ENCODE data around the gene CNEP1R1. TPM values are rescaled to one million over a fixed set of nuclear protein-coding genes. Genes with fewer than 3 reads are reported as not detected.

CNEP1R1 gene
- polyA plus RNA-seq, 1 donor from 2014 or later = 44.2 TPM

DNA sequence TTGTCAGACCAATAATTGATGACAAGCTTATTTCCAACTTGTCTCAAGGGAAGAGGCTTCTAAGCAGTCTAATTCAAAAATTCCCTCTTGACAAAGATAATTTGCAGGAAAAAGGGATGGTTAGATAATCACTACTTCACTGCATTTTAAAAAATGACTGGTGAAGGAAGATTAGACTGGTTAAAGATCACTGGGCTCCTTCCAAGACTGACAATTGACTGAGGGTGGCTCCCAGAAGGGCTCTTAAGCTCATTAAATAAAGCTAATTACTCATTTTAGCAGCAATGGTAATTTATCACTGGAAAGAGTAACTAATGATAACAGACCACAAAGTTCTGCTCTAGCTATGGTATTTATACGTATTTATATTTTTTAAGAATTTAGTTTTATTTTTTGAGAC is 36.3 kb downstream of the CNEP1R1 start:
- Histone ChIP-seq H3K27me3 (ENCODE audit: insufficient read depth, low read depth, low read length) (no peaks in the 10 kb centered on the region), H3K9me3 (ENCODE audit: low read length) (no peaks in the 10 kb centered on the region), H3K27ac (ENCODE audit: low read length) (no peak overlapping the region), H4K20me1 (ENCODE audit: insufficient read depth) (no peaks in the 10 kb centered on the region), H3F3A (ENCODE audit: insufficient read depth, low read length, poor library complexity, severe bottlenecking) (no peaks in the 10 kb centered on the region), H2AFZ (ENCODE audit: low read depth, low read length) (no peak overlapping the region), H3K4me3 (ENCODE audit: low read length) (no peak overlapping the region), H3K79me2 (replicated peaks; ENCODE audit: insufficient read depth, low read length) (no peaks in the 10 kb centered on the region), H3K9me2 (ENCODE audit: insufficient read depth, low read length) (no peaks in the 10 kb centered on the region), H3K9ac (ENCODE audit: low read length) (no peak overlapping the region), H3K36me3 (ENCODE audit: insufficient read depth, low read length) (no peaks in the 10 kb centered on the region), H3K4me2 (ENCODE audit: low read length) (no peak overlapping the region)
- TF ChIP-seq EP300 (conservative IDR thresholded peaks at IDR 0.05; ENCODE audit: poor library complexity, severe bottlenecking) = no peak
- no peak for TF ChIP-seq REST (IDR thresholded peaks at IDR 0.05; ENCODE audit: borderline replicate concordance)
- no peak for TF ChIP-seq POLR2AphosphoS5 (IDR thresholded peaks at IDR 0.05)
- TF ChIP-seq MXI1 (conservative IDR thresholded peaks at IDR 0.05; ENCODE audit: poor library complexity, severe bottlenecking) = no peak
- TF ChIP-seq EZH2 (IDR thresholded peaks at IDR 0.05; ENCODE audit: borderline replicate concordance, insufficient read depth, low read length, poor library complexity, severe bottlenecking) = no peak
- TF ChIP-seq RAD21 (conservative IDR thresholded peaks at IDR 0.05) = no peak
- TF ChIP-seq TAF1 (IDR thresholded peaks at IDR 0.05; ENCODE audit: low read depth) = no peak

GRCh38 chr16:50065241-50065623 is 40.2 kb downstream of the CNEP1R1 start:
- no peak for TF ChIP-seq MXI1 (conservative IDR thresholded peaks at IDR 0.05; ENCODE audit: poor library complexity, severe bottlenecking)
- no peaks in the 10 kb centered on the region for H3K9me2 ChIP-seq (ENCODE audit: insufficient read depth, low read length)
- no peak overlapping the region for H2AFZ ChIP-seq (ENCODE audit: low read depth, low read length)
- no peaks in the 10 kb centered on the region for H3F3A ChIP-seq (ENCODE audit: insufficient read depth, low read length, poor library complexity, severe bottlenecking)
- H3K4me3 ChIP-seq (ENCODE audit: low read length) = peak overlapping the region; percentile 98
- no peaks in the 10 kb centered on the region for H3K9me3 ChIP-seq (ENCODE audit: low read length)
- no peak overlapping the region for H3K4me2 ChIP-seq (ENCODE audit: low read length)
- no peaks in the 10 kb centered on the region for H3K36me3 ChIP-seq (ENCODE audit: insufficient read depth, low read length)
- H3K27ac ChIP-seq (ENCODE audit: low read length) = no peak overlapping the region
- H3K27me3 ChIP-seq (ENCODE audit: insufficient read depth, low read depth, low read length) = no peaks in the 10 kb centered on the region
- H4K20me1 ChIP-seq (ENCODE audit: insufficient read depth) = no peaks in the 10 kb centered on the region
- H3K9ac ChIP-seq (ENCODE audit: low read length) = no peak overlapping the region
- H3K79me2 ChIP-seq (replicated peaks; ENCODE audit: insufficient read depth, low read length) = peaks cover 7% of the 10 kb centered on the region

DNA sequence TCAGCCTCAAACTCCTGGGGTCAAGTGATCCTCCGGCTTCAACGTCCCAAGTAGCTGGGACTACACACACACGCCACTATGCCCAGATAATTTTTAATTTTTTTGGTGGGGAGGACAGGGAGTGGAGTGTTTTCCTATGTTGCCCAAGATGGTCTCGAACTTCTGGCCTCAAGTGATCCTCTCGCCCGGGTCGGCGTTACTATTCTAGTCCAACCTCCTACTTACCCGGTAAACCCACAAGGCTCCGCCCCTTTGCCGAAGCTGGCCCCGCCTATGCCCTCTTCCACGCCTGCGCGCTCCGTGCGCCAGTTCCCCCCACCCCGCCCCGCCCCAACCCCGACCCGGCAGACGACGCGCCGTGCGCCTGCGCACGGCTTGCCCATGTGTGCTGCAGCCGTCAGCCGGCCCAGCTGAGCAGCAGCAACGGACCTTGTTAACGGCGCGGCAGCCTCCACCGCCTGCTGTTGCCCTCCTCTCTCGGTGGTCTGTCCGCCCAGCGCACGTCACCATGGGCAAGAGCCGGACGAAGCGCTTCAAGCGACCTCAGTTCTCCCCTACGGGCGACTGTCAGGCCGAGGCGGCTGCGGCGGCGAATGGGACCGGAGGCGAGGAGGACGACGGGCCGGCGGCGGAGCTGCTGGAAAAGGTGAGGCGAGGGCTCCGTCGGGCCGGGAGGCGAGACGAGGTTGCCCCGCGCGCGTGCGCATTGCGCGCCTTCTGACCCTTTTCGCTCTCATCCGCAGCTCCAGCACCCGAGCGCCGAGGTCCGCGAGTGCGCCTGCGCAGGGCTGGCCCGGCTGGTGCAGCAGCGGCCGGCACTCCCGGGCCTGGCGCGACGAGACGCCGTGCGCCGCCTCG is 40.8 kb downstream of the CNEP1R1 start, which contains the start of gene HEATR3:
Gene HEATR3, plus strand, starts transcription at position 347 of the 858 bp plus-strand sequence. Its CDS starts 162 bp downstream, at position 509.
- Histone ChIP-seq H3K27ac (ENCODE audit: low read length) (peak within 1 kb of the TSS; percentile 93), H3K4me2 (ENCODE audit: low read length) (peak within 1 kb of the TSS; percentile 97), H3K36me3 (ENCODE audit: insufficient read depth, low read length) (no peaks in the 10 kb centered on the region), H3K79me2 (replicated peaks; ENCODE audit: insufficient read depth, low read length) (peaks cover 7% of the 10 kb centered on the region), H4K20me1 (ENCODE audit: insufficient read depth) (no peaks in the 10 kb centered on the region), H3K9me3 (ENCODE audit: low read length) (no peaks in the 10 kb centered on the region), H3F3A (ENCODE audit: insufficient read depth, low read length, poor library complexity, severe bottlenecking) (no peaks in the 10 kb centered on the region), H3K4me3 (ENCODE audit: low read length) (peak within 1 kb of the TSS; percentile 98), H3K27me3 (ENCODE audit: insufficient read depth, low read depth, low read length) (no peaks in the 10 kb centered on the region), H3K9me2 (ENCODE audit: insufficient read depth, low read length) (no peaks in the 10 kb centered on the region), H2AFZ (ENCODE audit: low read depth, low read length) (peak within 1 kb of the TSS; percentile 98), H3K9ac (ENCODE audit: low read length) (peak within 1 kb of the TSS; percentile 93)
- TF ChIP-seq RAD21 (conservative IDR thresholded peaks at IDR 0.05) (peak; percentile 39), CTCF (IDR thresholded peaks at IDR 0.05; ENCODE audit: poor library complexity, severe bottlenecking) (peak; percentile 33), EZH2 (IDR thresholded peaks at IDR 0.05; ENCODE audit: borderline replicate concordance, insufficient read depth, low read length, poor library complexity, severe bottlenecking) (no peak), MXI1 (conservative IDR thresholded peaks at IDR 0.05; ENCODE audit: poor library complexity, severe bottlenecking) (peak; percentile 97), SMC3 (conservative IDR thresholded peaks at IDR 0.05; ENCODE audit: poor library complexity) (no peak), TAF1 (IDR thresholded peaks at IDR 0.05; ENCODE audit: low read depth) (no peak), EP300 (conservative IDR thresholded peaks at IDR 0.05; ENCODE audit: poor library complexity, severe bottlenecking) (peak; percentile 51), REST (IDR thresholded peaks at IDR 0.05; ENCODE audit: borderline replicate concordance) (peak; percentile 73), POLR2AphosphoS5 (IDR thresholded peaks at IDR 0.05) (peak; percentile 89)

Data from neural cell (in vitro differentiated cells).